ENCODE results near the gene DLG3.

Gene DLG3

GRCh38 chrX:70527610-70528345 lies 83.1 kb downstream of the DLG3 start:
- ChIA-PET POLR2A (no interaction called here), CTCF (no interaction called here)
- TF ChIP-seq CTCF (IDR thresholded peaks at IDR 0.05; ENCODE audit: control extremely low read depth, extremely low read depth, low read depth, missing control alignments), result no peak
- DNase-seq (ENCODE audit: extremely low spot score), result no peak

DNA sequence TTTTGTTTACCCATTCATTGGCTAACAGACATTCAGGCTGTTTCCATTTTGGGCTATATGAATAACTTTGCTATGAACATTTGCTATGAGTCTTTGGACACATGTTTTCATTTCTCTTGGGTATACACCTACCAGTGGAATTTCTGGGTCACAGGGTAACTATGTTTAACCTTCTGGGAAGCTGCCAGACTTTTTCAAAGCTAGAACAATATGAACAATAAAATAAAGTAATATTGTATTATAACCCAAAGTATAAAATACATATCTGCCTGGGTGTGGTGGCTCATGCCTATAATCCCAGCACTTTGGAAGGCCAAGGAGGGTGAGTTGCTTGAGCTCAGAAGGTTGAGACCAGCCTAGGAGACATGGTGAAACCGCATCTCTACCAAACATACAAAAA lies 90.6 kb downstream of the DLG3 start:
- CTCF ChIA-PET, result no interaction called here
- DNase-seq (ENCODE audit: extremely low spot score), result no peak
- POLR2A ChIA-PET, result no interaction called here
- TF ChIP-seq CTCF (IDR thresholded peaks at IDR 0.05; ENCODE audit: control extremely low read depth, extremely low read depth, low read depth, missing control alignments), result no peak

- ChIA-PET POLR2A (no interaction called here), CTCF (no interaction called here)
- TF ChIP-seq CTCF (IDR thresholded peaks at IDR 0.05; ENCODE audit: control extremely low read depth, extremely low read depth, low read depth, missing control alignments), result no peak
- no peak for DNase-seq (ENCODE audit: extremely low spot score)
Observed at GRCh38 chrX:70549429-70549828, 104.8 kb downstream of the DLG3 start.

GRCh38 chrX:70552130-70552704 lies 107.6 kb downstream of the DLG3 start:
- CTCF ChIA-PET, result no interaction called here
- POLR2A ChIA-PET, result no interaction called here

GRCh38 chrX:70553516-70553915 lies 108.9 kb downstream of the DLG3 start:
- no peak for DNase-seq (ENCODE audit: extremely low spot score)
- POLR2A ChIA-PET, result no interaction called here
- CTCF ChIA-PET, result no interaction called here
- no peak for TF ChIP-seq CTCF (IDR thresholded peaks at IDR 0.05; ENCODE audit: control extremely low read depth, extremely low read depth, low read depth, missing control alignments)

More at GRCh38 chrX:70552130-70552704, 107.6 kb downstream of the DLG3 start:
- no peak for DNase-seq (ENCODE audit: extremely low spot score)
- TF ChIP-seq CTCF (IDR thresholded peaks at IDR 0.05; ENCODE audit: control extremely low read depth, extremely low read depth, low read depth, missing control alignments), result no peak

- CTCF ChIA-PET, result interaction anchor here (0.8 kb wide), 1 partner anchor 102 kb away, joined by 3 read pairs; no protein-coding TSS in a partner anchor
- POLR2A ChIA-PET, result no interaction called here
- no peak for DNase-seq (ENCODE audit: extremely low spot score)
- TF ChIP-seq CTCF (IDR thresholded peaks at IDR 0.05; ENCODE audit: control extremely low read depth, extremely low read depth, low read depth, missing control alignments), result no peak
Observed at GRCh38 chrX:70554081-70554480, 109.4 kb downstream of the DLG3 start.

Data from GM10248 (cell line).